Suprapubic skin (tissue), 4 donors: Measurements from ENCODE around the gene CCDC174.

Source experiments
- EP300 ChIP-seq: sonication (generic); formaldehyde crosslinking; IDR thresholded peaks from one replicate; pipeline ENCODE4 v1.6.1; 2017; ENCODE audit warnings: antibody characterized with exemption
- POLR2A ChIP-seq, 2 donors: fragments of 450-650 bp; IDR thresholded peaks; one replicate each; pipeline ENCODE4 v1.6.1; 2017; ENCODE audit warnings: antibody characterized with exemption in 2 of 2, mild to moderate bottlenecking in 2 of 2, moderate library complexity in 2 of 2
- POLR2AphosphoS5 ChIP-seq, 3 donors: sonication (generic); formaldehyde crosslinking; IDR thresholded peaks; one replicate each; pipeline ENCODE4 v1.6.1; 2017; ENCODE audit warnings: antibody characterized with exemption in 3 of 3
- TF ChIP-seq, protein P1 (sequence below), 2 donors: fragments of 200-600 bp in 1 of 2; fragments of 450-650 bp in 1 of 2; sonication (generic) in 1 of 2; IDR thresholded peaks; one replicate each; pipeline ENCODE4 v1.5.1; 2016 to 2019; ENCODE audit warnings: antibody characterized with exemption in 2 of 2, mild to moderate bottlenecking in 1 of 2, moderate library complexity in 1 of 2

DNA sequence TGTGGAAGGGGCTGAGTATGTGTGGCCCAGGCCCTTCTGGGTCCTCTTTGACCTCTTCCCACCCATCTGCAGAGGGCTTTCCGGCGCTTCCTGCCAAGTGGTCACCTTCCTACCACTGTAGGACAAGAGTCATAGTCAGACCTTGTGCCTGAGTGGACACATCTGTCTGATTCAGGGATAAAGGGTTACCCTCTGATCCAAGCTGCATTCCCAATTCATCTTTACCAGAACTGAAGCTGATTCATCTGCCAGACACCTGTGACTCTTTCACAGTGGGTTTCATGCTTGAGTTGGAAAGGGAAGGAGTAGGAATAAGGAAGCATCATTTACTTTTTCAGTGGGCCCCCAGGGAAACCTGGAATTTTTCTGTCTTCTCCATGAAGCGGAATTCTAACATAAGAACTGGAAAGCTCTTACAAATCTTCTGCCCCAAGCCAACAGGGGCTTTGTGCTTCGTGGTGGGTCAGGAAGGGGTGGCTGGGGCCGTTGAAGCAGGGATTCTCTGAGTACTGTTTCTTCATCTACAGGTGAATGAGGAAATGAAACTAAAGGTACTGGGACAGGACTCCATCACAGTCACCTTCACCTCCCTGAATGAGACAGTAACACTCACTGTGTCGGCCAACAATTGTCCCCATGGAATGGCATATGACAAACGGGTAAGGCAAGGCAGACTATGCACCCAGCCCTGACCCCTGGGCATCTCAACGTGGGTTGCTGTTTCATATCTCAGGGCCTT, 69.7 kb downstream of the CCDC174 start:
- TF ChIP-seq, protein P1, sequence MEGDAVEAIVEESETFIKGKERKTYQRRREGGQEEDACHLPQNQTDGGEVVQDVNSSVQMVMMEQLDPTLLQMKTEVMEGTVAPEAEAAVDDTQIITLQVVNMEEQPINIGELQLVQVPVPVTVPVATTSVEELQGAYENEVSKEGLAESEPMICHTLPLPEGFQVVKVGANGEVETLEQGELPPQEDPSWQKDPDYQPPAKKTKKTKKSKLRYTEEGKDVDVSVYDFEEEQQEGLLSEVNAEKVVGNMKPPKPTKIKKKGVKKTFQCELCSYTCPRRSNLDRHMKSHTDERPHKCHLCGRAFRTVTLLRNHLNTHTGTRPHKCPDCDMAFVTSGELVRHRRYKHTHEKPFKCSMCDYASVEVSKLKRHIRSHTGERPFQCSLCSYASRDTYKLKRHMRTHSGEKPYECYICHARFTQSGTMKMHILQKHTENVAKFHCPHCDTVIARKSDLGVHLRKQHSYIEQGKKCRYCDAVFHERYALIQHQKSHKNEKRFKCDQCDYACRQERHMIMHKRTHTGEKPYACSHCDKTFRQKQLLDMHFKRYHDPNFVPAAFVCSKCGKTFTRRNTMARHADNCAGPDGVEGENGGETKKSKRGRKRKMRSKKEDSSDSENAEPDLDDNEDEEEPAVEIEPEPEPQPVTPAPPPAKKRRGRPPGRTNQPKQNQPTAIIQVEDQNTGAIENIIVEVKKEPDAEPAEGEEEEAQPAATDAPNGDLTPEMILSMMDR (IDR thresholded peaks at IDR 0.05) = no peak
- TF ChIP-seq POLR2A (IDR thresholded peaks at IDR 0.05) (no peak), EP300 (no peak), POLR2AphosphoS5 (IDR thresholded peaks at IDR 0.05) (no peak)
